ENCODE measurements around the gene BANF2.

The BANF2 gene

GRCh38 chr20:17725094-17725835 lies 25.5 kb downstream of the BANF2 start:
- Histone ChIP-seq H3K27ac (no peak overlapping the region), H3K4me3 (no peak overlapping the region), H3K9ac (ENCODE audit: insufficient read length) (no peak overlapping the region), H3K9me3 (ENCODE audit: low read depth, low read length) (no peaks in the 10 kb centered on the region), H3K36me3 (ENCODE audit: insufficient read depth, low read length) (no peaks in the 10 kb centered on the region)
- DNase-seq (ENCODE audit: low read depth, low spot score) = no peak
- TF ChIP-seq POLR2AphosphoS5 (IDR thresholded peaks at IDR 0.05; ENCODE audit: borderline replicate concordance, low read depth, low read length) (no peak), EZH2 (IDR thresholded peaks at IDR 0.05) (no peak), FOXP2 (optimal IDR thresholded peaks at IDR 0.05; ENCODE audit: control extremely low read depth, extremely low read length, insufficient read depth) (no peak)

DNA sequence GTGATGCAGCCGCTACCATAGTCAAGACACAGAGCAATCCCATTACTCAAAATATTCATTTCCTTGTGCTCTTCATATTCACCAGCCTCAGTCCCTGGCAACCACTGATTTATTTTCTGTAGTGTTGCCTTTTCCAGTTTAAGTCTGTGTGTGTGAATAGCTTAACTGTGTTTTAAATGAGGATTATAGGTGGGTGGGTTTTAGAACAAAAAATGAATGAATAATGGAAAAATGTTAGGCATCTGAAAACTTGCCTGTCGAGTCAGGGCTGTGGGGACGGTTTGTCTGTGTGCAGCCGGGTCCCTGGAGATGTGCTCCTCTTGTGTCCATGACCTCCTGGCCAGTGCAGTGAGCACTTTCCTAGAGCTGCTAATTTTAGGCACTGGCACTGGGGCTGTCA lies 27.1 kb downstream of the BANF2 start:
- no peak for DNase-seq (ENCODE audit: low read depth, low spot score)
- no peaks in the 10 kb centered on the region for H3K9me3 ChIP-seq (ENCODE audit: low read depth, low read length)
- TF ChIP-seq EZH2 (IDR thresholded peaks at IDR 0.05) (no peak), POLR2AphosphoS5 (IDR thresholded peaks at IDR 0.05; ENCODE audit: borderline replicate concordance, low read depth, low read length) (no peak), FOXP2 (optimal IDR thresholded peaks at IDR 0.05; ENCODE audit: control extremely low read depth, extremely low read length, insufficient read depth) (no peak)
- no peak overlapping the region for H3K9ac ChIP-seq (ENCODE audit: insufficient read length)
- no peak overlapping the region for H3K4me3 ChIP-seq
- H3K36me3 ChIP-seq (ENCODE audit: insufficient read depth, low read length) = no peaks in the 10 kb centered on the region
- H3K27ac ChIP-seq = no peak overlapping the region

GRCh38 chr20:17727351-17727750 lies 27.6 kb downstream of the BANF2 start:
- no peak overlapping the region for H3K9ac ChIP-seq (ENCODE audit: insufficient read length)
- no peaks in the 10 kb centered on the region for H3K9me3 ChIP-seq (ENCODE audit: low read depth, low read length)
- no peak overlapping the region for H3K4me3 ChIP-seq
- H3K27ac ChIP-seq = no peak overlapping the region
- H3K36me3 ChIP-seq (ENCODE audit: insufficient read depth, low read length) = no peaks in the 10 kb centered on the region
- no peak for TF ChIP-seq EZH2 (IDR thresholded peaks at IDR 0.05)
- no peak for TF ChIP-seq FOXP2 (optimal IDR thresholded peaks at IDR 0.05; ENCODE audit: control extremely low read depth, extremely low read length, insufficient read depth)
- no peak for TF ChIP-seq POLR2AphosphoS5 (IDR thresholded peaks at IDR 0.05; ENCODE audit: borderline replicate concordance, low read depth, low read length)
- DNase-seq (ENCODE audit: low read depth, low spot score) = no peak

DNA sequence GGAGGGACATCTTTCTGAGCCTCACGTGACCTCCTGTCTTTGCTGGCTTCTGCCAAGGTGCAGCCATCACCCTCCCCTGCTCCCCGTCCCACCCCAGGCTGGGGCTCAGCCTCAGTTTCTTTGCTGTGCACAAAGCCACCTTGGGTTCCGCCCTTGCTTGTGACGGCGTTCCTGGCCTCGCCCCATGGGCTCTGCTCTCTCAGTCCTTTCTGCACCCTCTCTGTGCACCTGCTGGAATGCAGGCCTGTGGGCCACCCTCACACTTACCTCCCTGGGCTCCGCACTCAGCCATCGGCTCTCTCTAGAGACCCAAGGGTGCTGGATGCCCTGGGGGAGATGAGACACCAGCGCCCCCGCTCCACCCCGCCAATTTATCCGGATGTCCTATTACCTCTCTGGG lies 28.3 kb downstream of the BANF2 start:
- no peak overlapping the region for H3K27ac ChIP-seq
- TF ChIP-seq FOXP2 (optimal IDR thresholded peaks at IDR 0.05; ENCODE audit: control extremely low read depth, extremely low read length, insufficient read depth) (no peak), EZH2 (IDR thresholded peaks at IDR 0.05) (no peak), POLR2AphosphoS5 (IDR thresholded peaks at IDR 0.05; ENCODE audit: borderline replicate concordance, low read depth, low read length) (no peak)
- no peak overlapping the region for H3K9ac ChIP-seq (ENCODE audit: insufficient read length)
- H3K4me3 ChIP-seq = no peak overlapping the region
- H3K9me3 ChIP-seq (ENCODE audit: low read depth, low read length) = no peaks in the 10 kb centered on the region
- no peaks in the 10 kb centered on the region for H3K36me3 ChIP-seq (ENCODE audit: insufficient read depth, low read length)
- no peak for DNase-seq (ENCODE audit: low read depth, low spot score)

DNA sequence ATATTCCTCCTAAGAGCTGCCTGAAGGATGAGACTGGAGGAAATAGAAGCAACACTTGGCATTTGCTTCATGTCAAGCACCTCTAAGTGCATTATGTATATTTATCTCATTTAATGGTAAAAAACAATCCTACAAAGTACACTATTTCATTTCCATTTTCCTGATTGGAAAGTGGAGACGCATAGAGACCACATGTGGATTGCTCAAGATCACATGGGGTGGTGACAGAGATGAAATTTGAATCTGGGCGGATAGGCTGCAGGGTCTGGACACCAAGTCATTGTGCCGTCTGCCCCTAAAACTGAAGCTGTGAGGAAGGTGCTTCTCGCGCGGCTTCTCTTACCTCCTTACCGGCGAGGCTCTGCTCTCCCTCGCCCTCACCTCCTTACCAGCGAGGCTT lies 30.3 kb downstream of the BANF2 start:
- H3K9me3 ChIP-seq (ENCODE audit: low read depth, low read length) = no peaks in the 10 kb centered on the region
- TF ChIP-seq POLR2AphosphoS5 (IDR thresholded peaks at IDR 0.05; ENCODE audit: borderline replicate concordance, low read depth, low read length) (no peak), EZH2 (IDR thresholded peaks at IDR 0.05) (no peak), FOXP2 (optimal IDR thresholded peaks at IDR 0.05; ENCODE audit: control extremely low read depth, extremely low read length, insufficient read depth) (no peak)
- no peak for DNase-seq (ENCODE audit: low read depth, low spot score)
- H3K36me3 ChIP-seq (ENCODE audit: insufficient read depth, low read length) = no peaks in the 10 kb centered on the region
- no peak overlapping the region for H3K9ac ChIP-seq (ENCODE audit: insufficient read length)
- H3K27ac ChIP-seq = no peak overlapping the region
- no peak overlapping the region for H3K4me3 ChIP-seq

DNA sequence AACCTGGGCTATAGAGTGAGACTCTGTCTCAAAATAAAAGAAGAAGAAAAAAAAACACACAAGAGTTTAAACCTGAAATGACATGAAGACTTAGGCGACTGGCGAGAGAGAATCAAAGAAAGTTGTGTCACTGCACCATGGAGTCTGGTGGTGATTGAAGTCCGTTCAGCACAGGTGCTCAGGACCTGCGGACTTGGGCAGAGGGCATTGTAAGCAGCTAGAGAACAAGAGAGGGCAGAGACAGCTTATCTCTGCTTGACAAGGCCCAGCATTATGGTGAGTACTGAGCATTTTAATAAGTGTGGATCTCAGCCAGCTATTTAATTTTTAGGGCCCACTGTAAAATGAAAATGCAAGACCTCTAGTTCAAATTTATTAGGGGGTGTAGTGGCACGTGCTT lies 31.5 kb downstream of the BANF2 start:
- DNase-seq (ENCODE audit: low read depth, low spot score) = no peak
- H3K36me3 ChIP-seq (ENCODE audit: insufficient read depth, low read length) = no peaks in the 10 kb centered on the region
- no peak overlapping the region for H3K4me3 ChIP-seq
- TF ChIP-seq POLR2AphosphoS5 (IDR thresholded peaks at IDR 0.05; ENCODE audit: borderline replicate concordance, low read depth, low read length) = no peak
- no peak for TF ChIP-seq EZH2 (IDR thresholded peaks at IDR 0.05)
- no peak for TF ChIP-seq FOXP2 (optimal IDR thresholded peaks at IDR 0.05; ENCODE audit: control extremely low read depth, extremely low read length, insufficient read depth)
- H3K9ac ChIP-seq (ENCODE audit: insufficient read length) = no peak overlapping the region
- no peaks in the 10 kb centered on the region for H3K9me3 ChIP-seq (ENCODE audit: low read depth, low read length)
- no peak overlapping the region for H3K27ac ChIP-seq

DNA sequence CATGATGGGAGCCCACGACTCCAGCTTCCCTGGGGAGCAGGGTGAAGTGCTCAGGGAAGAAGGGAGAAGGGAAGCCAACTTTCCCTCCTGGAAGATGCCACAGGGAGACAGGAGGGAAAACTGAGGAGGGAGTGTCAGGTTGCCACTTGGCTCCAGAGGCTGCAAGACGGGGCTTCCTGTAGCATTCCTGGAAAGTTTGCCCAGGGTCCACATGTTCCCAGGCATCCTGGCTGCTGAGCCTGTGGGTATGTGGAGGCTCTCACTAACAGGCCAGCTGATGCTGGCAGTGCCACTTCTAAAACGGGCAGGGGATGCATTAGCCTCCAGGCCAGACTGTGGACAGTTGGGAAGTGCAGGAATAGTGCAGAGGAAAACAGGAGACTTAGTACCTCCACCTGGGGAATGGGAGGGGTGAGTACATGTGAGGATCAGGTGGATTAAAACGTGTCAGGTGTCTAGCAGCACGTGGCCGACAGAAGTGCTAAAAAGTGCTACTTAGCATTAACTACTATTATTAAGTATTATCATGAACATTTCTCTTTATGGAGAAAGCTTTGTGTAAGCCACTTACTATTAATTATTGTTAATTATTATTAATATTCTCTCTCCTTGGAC lies 33.2 kb downstream of the BANF2 start:
- Histone ChIP-seq H3K4me3 (no peak overlapping the region), H3K36me3 (ENCODE audit: insufficient read depth, low read length) (no peaks in the 10 kb centered on the region), H3K9ac (ENCODE audit: insufficient read length) (no peak overlapping the region), H3K27ac (no peak overlapping the region), H3K9me3 (ENCODE audit: low read depth, low read length) (no peaks in the 10 kb centered on the region)
- DNase-seq (ENCODE audit: low read depth, low spot score) = no peak
- TF ChIP-seq FOXP2 (optimal IDR thresholded peaks at IDR 0.05; ENCODE audit: control extremely low read depth, extremely low read length, insufficient read depth) (no peak), POLR2AphosphoS5 (IDR thresholded peaks at IDR 0.05; ENCODE audit: borderline replicate concordance, low read depth, low read length) (no peak), EZH2 (IDR thresholded peaks at IDR 0.05) (no peak)

- no peak overlapping the region for H3K27ac ChIP-seq
- no peak overlapping the region for H3K9ac ChIP-seq (ENCODE audit: insufficient read length)
- no peaks in the 10 kb centered on the region for H3K36me3 ChIP-seq (ENCODE audit: insufficient read depth, low read length)
- no peak for TF ChIP-seq POLR2AphosphoS5 (IDR thresholded peaks at IDR 0.05; ENCODE audit: borderline replicate concordance, low read depth, low read length)
- no peak for TF ChIP-seq FOXP2 (optimal IDR thresholded peaks at IDR 0.05; ENCODE audit: control extremely low read depth, extremely low read length, insufficient read depth)
- no peak for TF ChIP-seq EZH2 (IDR thresholded peaks at IDR 0.05)
- no peaks in the 10 kb centered on the region for H3K9me3 ChIP-seq (ENCODE audit: low read depth, low read length)
- no peak for DNase-seq (ENCODE audit: low read depth, low spot score)
- no peak overlapping the region for H3K4me3 ChIP-seq
These were observed 34.1 kb downstream of the BANF2 start for GRCh38 chr20:17733767-17734304.
